HepG2 (cell line): ENCODE results near the gene TNP2. TPM values are rescaled to one million over a fixed set of nuclear protein-coding genes. Genes with fewer than 3 reads are reported as not detected.

ENCODE experiments used
- HMG20B ChIP-seq: conservative IDR thresholded peaks from 2 replicates; pipeline ENCODE4 v1.6.1; 2016; ENCODE audit warnings: missing genetic modification reagents, missing compliant biosample characterization
- HNRNPH1 ChIP-seq: fragments of 200-400 bp; formaldehyde crosslinking; optimal IDR thresholded peaks from 2 replicates; pipeline ENCODE3; 2017; ENCODE audit warnings: mild to moderate bottlenecking, low read depth, low read length
- REL ChIP-seq: sonication (generic); formaldehyde crosslinking; conservative IDR thresholded peaks from 2 replicates; pipeline ENCODE4 v1.8.0; 2022; ENCODE audit warnings: mild to moderate bottlenecking, missing genetic modification reagents, moderate library complexity
- SRY ChIP-seq: sonication (generic); formaldehyde crosslinking; IDR thresholded peaks from 2 replicates; pipeline ENCODE4 v1.8.0; 2022; ENCODE audit warnings: mild to moderate bottlenecking, missing genetic modification reagents
- ZBTB40 ChIP-seq, 2 experiments: fragments of 450-650 bp in 1 of 2; sonication (generic) in 1 of 2; formaldehyde crosslinking in 1 of 2; IDR thresholded peaks; 2 replicates each; pipeline versions ENCODE4 v1.6.1 to v1.8.0; 2016 to 2022; ENCODE audit warnings: antibody characterized with exemption in 1 of 2, mild to moderate bottlenecking in 1 of 2, missing genetic modification reagents in 1 of 2
- ZFY ChIP-seq: sonication (generic); formaldehyde crosslinking; IDR thresholded peaks from 2 replicates; pipeline ENCODE4 v1.4.0; 2020; ENCODE audit warnings: missing genetic modification reagents
- ZNF12 ChIP-seq: sonication (generic); formaldehyde crosslinking; IDR thresholded peaks from 2 replicates; pipeline ENCODE4 v1.5.0; 2020; ENCODE audit warnings: missing genetic modification reagents
- ZNF124 ChIP-seq: sonication (generic); formaldehyde crosslinking; IDR thresholded peaks from 2 replicates; pipeline ENCODE4 v1.4.0; 2020; ENCODE audit warnings: missing genetic modification reagents
- ZNF18 ChIP-seq: sonication (generic); formaldehyde crosslinking; IDR thresholded peaks from 2 replicates; pipeline ENCODE4 v1.8.0; 2022; ENCODE audit warnings: mild to moderate bottlenecking, missing genetic modification reagents; ENCODE audit not compliant: insufficient replicate concordance
- ZNF484 ChIP-seq: sonication (generic); formaldehyde crosslinking; IDR thresholded peaks from 2 replicates; pipeline ENCODE4 v1.5.1; 2020; ENCODE audit warnings: mild to moderate bottlenecking, low read depth, missing genetic modification reagents, borderline replicate concordance
- ZNF503 ChIP-seq: sonication (generic); formaldehyde crosslinking; IDR thresholded peaks from 2 replicates; pipeline ENCODE4 v1.4.0; 2020; ENCODE audit warnings: missing genetic modification reagents
- ZSCAN22 ChIP-seq: sonication (generic); formaldehyde crosslinking; IDR thresholded peaks from 2 replicates; pipeline ENCODE4 v1.4.0; 2020; ENCODE audit warnings: mild to moderate bottlenecking, missing genetic modification reagents
- ZXDC ChIP-seq: sonication (generic); formaldehyde crosslinking; IDR thresholded peaks from 2 replicates; pipeline ENCODE4 v1.5.0; 2020; ENCODE audit warnings: mild to moderate bottlenecking, missing genetic modification reagents
- polyA plus RNA-seq, 8 experiments: library from polyadenylated mRNA; depleted of rRNA in 3 of 8; stranded (reverse) in 7 of 8; unstranded in 1 of 8; fragments of >200 nt; fragmentation: Illumina TruSeq in 4 of 8; extraction: Trizol in 4 of 8; gene quantifications; 2 replicates each; pipeline versions ENCODE4 v1.2.1 to v1.2.3, GENCODE V29; 2011 to 2016; ENCODE audit warnings: low read depth in 4 of 8, missing spikeins in 1 of 8, mixed read lengths in 1 of 8; ENCODE audit not compliant: insufficient read depth in 1 of 8
- total RNA-seq, 5 experiments: library from RNA; depleted of rRNA; stranded (reverse); fragments of >200 nt; fragmentation: Illumina TruSeq; extraction: Trizol; gene quantifications; 2 replicates each; pipeline ENCODE4 v1.2.3, GENCODE V29; 2016; ENCODE audit warnings: low read depth in 1 of 5

Gene TNP2
- total and polyA plus RNA-seq, 2 of the 13 experiments (the other 11 are each of a cell fraction or from before 2014, with no cell fraction given), result not detected

GRCh38 chr16:11254913-11255736, 14.0 kb downstream of the TNP2 start (continued):
- TF ChIP-seq ZBTB40 (IDR thresholded peaks at IDR 0.05), result no peak
- TF ChIP-seq ZBTB40 (CRISPR knock-in tag; IDR thresholded peaks at IDR 0.05), result no peak
- TF ChIP-seq ZNF12 (CRISPR knock-in tag), result no peak
- no peak for TF ChIP-seq ZNF124 (CRISPR knock-in tag)
- peak; percentile 47; the same call in 1 of the 2 replicates for TF ChIP-seq REL (CRISPR knock-in tag)
- no peak for TF ChIP-seq SRY (CRISPR knock-in tag)
- no peak for TF ChIP-seq HMG20B (CRISPR knock-in tag)
- TF ChIP-seq ZFY (CRISPR knock-in tag), result no peak
- no peak for TF ChIP-seq ZNF503 (CRISPR knock-in tag)
- TF ChIP-seq HNRNPH1, result no peak
- no peak for TF ChIP-seq ZSCAN22
- TF ChIP-seq ZNF18 (CRISPR knock-in tag), result no peak
- no peak for TF ChIP-seq ZNF484 (CRISPR knock-in tag)
- no peak for TF ChIP-seq ZXDC (CRISPR knock-in tag)
